WTC11 (cell line): ENCODE results near the gene GJB5. TPM values are rescaled to one million over a fixed set of nuclear protein-coding genes. Genes with fewer than 3 reads are reported as not detected.

ENCODE experiments used
- ATAC-seq: fragments of 200-7000 bp; cut with Tn5 transposase; 2 replicates; pipeline ENCODE4 v1.10.0; 2021; ENCODE audit warnings: mild to moderate bottlenecking, moderate library complexity
- CTCF ChIA-PET: fragments of 300-600 bp; sonication (Branson Sonifier 250); formaldehyde crosslinking; loops from one replicate; lab custom pipeline; 2021; ENCODE audit warnings: antibody characterized with exemption; lab: Charles Lee
- POLR2A ChIA-PET: fragments of 350-600 bp; sonication (Branson Sonifier 250); formaldehyde crosslinking; loops from one replicate; lab custom pipeline; 2021; ENCODE audit warnings: antibody characterized with exemption; lab: Charles Lee
- DNase-seq: peaks from one replicate; pipeline ENCODE4 v3.0.0; 2021; ENCODE audit warnings: low spot score
- H3K27ac Mint-ChIP-seq: 2 replicates; pipeline ENCODE4 v1.8.0; 2021; ENCODE audit warnings: mixed read lengths
- H3K27me3 Mint-ChIP-seq: 2 replicates; pipeline ENCODE4 v1.8.0; 2021; ENCODE audit warnings: low read depth, mild to moderate bottlenecking, moderate library complexity, mixed read lengths
- H3K36me3 Mint-ChIP-seq: 2 replicates; pipeline ENCODE4 v1.8.0; 2021; ENCODE audit warnings: mixed read lengths
- H3K4me1 Mint-ChIP-seq: 2 replicates; pipeline ENCODE4 v1.8.0; 2022; ENCODE audit warnings: mixed read lengths
- H3K4me3 Mint-ChIP-seq: 2 replicates; pipeline ENCODE4 v1.8.0; 2021; ENCODE audit warnings: mild to moderate bottlenecking, moderate library complexity, mixed read lengths
- H3K9me3 Mint-ChIP-seq: 2 replicates; pipeline ENCODE4 v1.8.0; 2021; ENCODE audit warnings: mixed read lengths
- ATF1 ChIP-seq: sonication (generic); formaldehyde crosslinking; IDR thresholded peaks from 2 replicates; pipeline ENCODE4 v1.8.1; 2023; ENCODE audit warnings: mild to moderate bottlenecking, moderate library complexity, missing genetic modification reagents
- HMGA2 ChIP-seq: fragments of 250-450 bp; sonication (Bioruptor Pico); IDR thresholded peaks from 2 replicates; pipeline ENCODE4 v1.4.0; 2021; ENCODE audit warnings: mild to moderate bottlenecking, moderate library complexity
- JUN ChIP-seq: sonication (generic); formaldehyde crosslinking; IDR thresholded peaks from 2 replicates; pipeline ENCODE4 v1.8.0; 2023; ENCODE audit warnings: mild to moderate bottlenecking, missing genetic modification reagents
- MAX ChIP-seq: sonication (generic); formaldehyde crosslinking; IDR thresholded peaks from 2 replicates; pipeline ENCODE4 v1.8.0; 2022; ENCODE audit warnings: mild to moderate bottlenecking, missing genetic modification reagents
- NFE2L1 ChIP-seq: sonication (generic); formaldehyde crosslinking; IDR thresholded peaks from 2 replicates; pipeline ENCODE4 v1.8.1; 2023; ENCODE audit warnings: missing genetic modification reagents
- NR2C2 ChIP-seq: sonication (generic); formaldehyde crosslinking; IDR thresholded peaks from 2 replicates; pipeline ENCODE4 v1.8.0; 2022; ENCODE audit warnings: mild to moderate bottlenecking, missing genetic modification reagents
- OVOL2 ChIP-seq: fragments of 250-450 bp; sonication (Bioruptor Pico); IDR thresholded peaks from 2 replicates; pipeline ENCODE4 v1.9.0; 2021; ENCODE audit warnings: mild to moderate bottlenecking, borderline replicate concordance
- RORB ChIP-seq: fragments of 250-450 bp; sonication (Bioruptor Pico); IDR thresholded peaks from 2 replicates; pipeline ENCODE4 v1.9.0; 2021; ENCODE audit warnings: mild to moderate bottlenecking
- SMAD3 ChIP-seq: sonication (generic); formaldehyde crosslinking; IDR thresholded peaks from 2 replicates; pipeline ENCODE4 v1.8.0; 2022; ENCODE audit warnings: missing genetic modification reagents, mild to moderate bottlenecking, borderline replicate concordance
- TEAD4 ChIP-seq: sonication (generic); formaldehyde crosslinking; IDR thresholded peaks from 2 replicates; pipeline ENCODE4 v1.8.0; 2022; ENCODE audit warnings: mild to moderate bottlenecking, missing genetic modification reagents
- ZNF232 ChIP-seq: sonication (generic); formaldehyde crosslinking; IDR thresholded peaks from 2 replicates; pipeline ENCODE4 v1.8.0; 2022; ENCODE audit warnings: mild to moderate bottlenecking, missing genetic modification reagents
- ZSCAN18 ChIP-seq: fragments of 250-450 bp; sonication (Bioruptor Pico); IDR thresholded peaks from 2 replicates; pipeline ENCODE4 v2.1.2; 2022; ENCODE audit warnings: mild to moderate bottlenecking, moderate library complexity
- total RNA-seq: library from RNA; stranded (reverse); gene quantifications from 3 replicates; pipeline ENCODE4 v1.2.3, GENCODE V29; 2021
- TF ChIP-seq, protein P1 (sequence below): sonication (generic); formaldehyde crosslinking; IDR thresholded peaks from 2 replicates; pipeline ENCODE4 v1.8.0; 2023; ENCODE audit warnings: missing genetic modification reagents
- TF ChIP-seq, protein P2 (sequence below): fragments of 250-450 bp; sonication (Bioruptor Pico); conservative IDR thresholded peaks from 2 replicates; pipeline ENCODE4 v1.9.0; 2021; ENCODE audit warnings: mild to moderate bottlenecking
- TF ChIP-seq, protein P3 (sequence below): sonication (generic); formaldehyde crosslinking; IDR thresholded peaks from 2 replicates; pipeline ENCODE4 v1.8.0; 2022; ENCODE audit warnings: mild to moderate bottlenecking, missing genetic modification reagents
- TF ChIP-seq, protein P4 (sequence below): sonication (generic); formaldehyde crosslinking; IDR thresholded peaks from 2 replicates; pipeline ENCODE4 v1.8.1; 2023; ENCODE audit warnings: mild to moderate bottlenecking, missing genetic modification reagents, borderline replicate concordance
- TF ChIP-seq, protein P5 (sequence below): sonication (generic); formaldehyde crosslinking; IDR thresholded peaks from 2 replicates; pipeline ENCODE4 v1.8.1; 2023; ENCODE audit warnings: mild to moderate bottlenecking, moderate library complexity, missing genetic modification reagents

GJB5 gene
- total RNA-seq, 1 experiment from 2014 or later, result 0.55 TPM

DNA sequence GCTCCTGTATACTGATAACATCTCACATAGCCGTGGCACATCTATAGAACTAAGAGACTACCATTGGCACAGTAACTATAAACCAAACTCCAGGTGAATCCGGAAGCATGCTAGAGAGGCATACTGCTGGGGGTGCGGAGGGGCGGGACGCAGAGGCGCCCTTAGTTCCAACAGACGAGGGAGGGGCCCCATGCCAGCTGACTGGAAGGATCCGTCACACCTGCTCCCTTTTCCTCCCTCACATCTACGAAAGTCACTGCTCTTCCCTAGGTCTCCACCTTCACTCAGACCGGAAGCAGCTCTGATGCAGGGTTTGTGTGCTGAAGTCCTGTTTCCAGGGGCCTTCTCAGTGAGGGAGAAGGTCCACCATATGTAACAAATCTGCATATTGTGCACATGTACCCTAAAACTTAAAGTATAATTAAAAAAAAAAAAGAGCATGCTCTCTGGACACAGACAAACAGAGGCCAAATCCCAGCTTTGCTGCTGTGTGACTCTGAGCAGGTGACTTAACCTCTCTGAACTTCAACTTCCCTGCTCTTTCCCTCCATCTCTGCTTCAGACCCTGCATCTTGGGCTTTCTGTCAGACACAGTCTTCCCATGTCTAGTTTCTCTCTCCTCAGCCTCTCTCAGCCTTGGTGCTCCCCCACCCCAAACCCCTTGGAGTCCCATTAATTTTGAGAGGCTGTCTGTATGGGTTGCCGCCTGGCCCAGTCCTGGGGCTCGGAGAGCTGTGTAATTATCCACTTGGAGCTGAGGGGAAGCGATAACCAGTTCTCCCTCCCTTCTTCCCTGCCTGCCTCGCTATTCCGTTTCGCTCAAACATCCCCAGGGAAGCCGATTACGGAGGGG is 7.8 kb upstream of the GJB5 start:
- POLR2A ChIA-PET, result no interaction called here
- CTCF ChIA-PET, result no interaction called here
- no peaks in the 10 kb centered on the region for H3K36me3 Mint-ChIP-seq
- H3K4me3 Mint-ChIP-seq, result no peak overlapping the region
- ATAC-seq (no peak), DNase-seq (no peak)
- H3K4me1 Mint-ChIP-seq, result peaks cover 15% of the 10 kb centered on the region
- peaks cover 6% of the 10 kb centered on the region for H3K27me3 Mint-ChIP-seq
- no peaks in the 10 kb centered on the region for H3K9me3 Mint-ChIP-seq
- TF ChIP-seq NFE2L1 (no peak), NR2C2 (CRISPR knock-in tag) (no peak), TEAD4 (CRISPR knock-in tag) (no peak)
- TF ChIP-seq, protein P1, sequence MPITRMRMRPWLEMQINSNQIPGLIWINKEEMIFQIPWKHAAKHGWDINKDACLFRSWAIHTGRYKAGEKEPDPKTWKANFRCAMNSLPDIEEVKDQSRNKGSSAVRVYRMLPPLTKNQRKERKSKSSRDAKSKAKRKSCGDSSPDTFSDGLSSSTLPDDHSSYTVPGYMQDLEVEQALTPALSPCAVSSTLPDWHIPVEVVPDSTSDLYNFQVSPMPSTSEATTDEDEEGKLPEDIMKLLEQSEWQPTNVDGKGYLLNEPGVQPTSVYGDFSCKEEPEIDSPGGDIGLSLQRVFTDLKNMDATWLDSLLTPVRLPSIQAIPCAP (CRISPR knock-in tag), result no peak
- H3K27ac Mint-ChIP-seq, result no peak overlapping the region

DNA sequence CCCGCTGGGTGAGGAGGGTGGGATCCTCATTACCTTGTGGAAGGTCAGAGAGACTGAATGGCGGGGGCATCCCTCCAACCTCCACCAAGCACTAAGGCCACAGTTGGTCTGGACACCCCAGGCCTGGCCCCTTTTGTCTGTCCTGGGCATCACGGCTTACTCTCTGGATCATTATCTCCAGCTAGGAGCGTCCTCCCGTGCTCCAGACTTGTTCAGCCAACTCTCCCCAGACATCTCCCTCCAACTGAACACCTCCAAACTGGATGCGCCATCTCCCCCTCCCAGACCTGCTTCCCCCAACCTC is 7.3 kb upstream of the GJB5 start:
- TF ChIP-seq SMAD3 (CRISPR knock-in tag) (no peak), OVOL2 (no peak), ZNF232 (no peak)
- TF ChIP-seq, protein P2, sequence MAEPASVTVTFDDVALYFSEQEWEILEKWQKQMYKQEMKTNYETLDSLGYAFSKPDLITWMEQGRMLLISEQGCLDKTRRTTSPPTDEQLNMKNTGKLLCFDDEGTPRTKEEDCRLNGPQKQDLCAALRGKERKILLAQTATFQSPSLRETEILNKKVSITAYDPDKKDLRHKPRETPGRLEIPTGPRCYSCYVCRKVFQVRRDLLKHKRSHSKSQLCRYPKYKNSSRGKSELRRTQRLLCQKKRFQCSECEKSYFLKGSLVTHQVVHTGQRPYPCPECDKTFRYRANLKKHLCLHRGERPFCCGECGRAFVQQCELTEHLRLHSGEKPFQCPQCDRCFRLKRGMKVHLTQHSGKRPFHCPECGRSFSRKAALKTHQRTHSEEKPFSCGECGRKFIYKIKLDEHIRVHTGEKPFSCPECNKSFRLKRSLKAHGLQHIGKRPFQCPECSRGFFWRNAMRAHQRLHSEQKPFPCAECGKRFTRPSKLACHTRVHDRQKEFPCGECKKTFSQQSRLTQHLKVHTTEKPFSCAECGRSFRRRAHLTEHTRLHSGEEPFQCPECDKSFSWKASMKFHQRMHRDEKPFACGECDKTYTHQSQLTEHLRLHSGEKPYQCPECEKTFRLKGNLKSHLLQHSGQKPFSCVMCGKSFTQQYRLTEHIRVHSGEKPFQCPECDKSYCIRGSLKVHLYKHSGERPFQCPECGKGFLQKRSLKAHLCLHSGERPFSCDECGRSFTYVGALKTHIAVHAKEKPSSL (CRISPR knock-in tag), result no peak
- Mint-ChIP-seq H3K27me3 (peaks cover under 1% of the 10 kb centered on the region), H3K4me3 (no peak overlapping the region), H3K36me3 (no peaks in the 10 kb centered on the region), H3K9me3 (no peaks in the 10 kb centered on the region), H3K4me1 (peaks cover 15% of the 10 kb centered on the region), H3K27ac (no peak overlapping the region)
- ATAC-seq, result no peak
- ChIA-PET POLR2A (no interaction called here), CTCF (no interaction called here)
- no peak for DNase-seq

DNA sequence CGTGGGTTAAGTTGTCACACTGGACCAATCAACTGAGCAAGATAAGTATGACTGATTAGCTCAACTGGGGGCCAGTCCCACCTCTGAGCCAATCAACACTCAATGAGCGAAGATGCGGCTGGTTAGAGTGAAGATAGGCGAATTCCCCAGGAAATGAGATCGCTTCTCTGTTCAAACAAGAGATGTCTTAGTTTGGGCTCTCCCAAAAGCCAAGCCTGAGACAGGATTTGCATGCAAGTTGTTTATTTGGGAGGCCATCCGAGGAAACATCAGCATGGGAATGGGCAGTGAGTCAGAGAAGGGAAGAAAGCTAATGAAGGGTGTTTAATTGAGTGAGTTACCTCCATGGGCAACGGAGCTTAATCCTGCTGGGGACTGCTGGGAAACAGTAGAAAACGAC is 4.9 kb upstream of the GJB5 start:
- CTCF ChIA-PET, result interaction anchor here (1.1 to 2.1 kb wide), 3 partner anchors 9 to 203 kb away, joined by 3 to 8 read pairs (median 5); partner anchors contain the start of gene GJB4

More for the DNA sequence above, 4.9 kb upstream of the GJB5 start:
- Mint-ChIP-seq H3K4me1 (peaks cover 19% of the 10 kb centered on the region), H3K9me3 (no peaks in the 10 kb centered on the region), H3K27me3 (no peaks in the 10 kb centered on the region), H3K4me3 (no peak overlapping the region), H3K36me3 (no peaks in the 10 kb centered on the region), H3K27ac (peak overlapping the region; percentile 61; the same call in 1 of the 2 replicates)
- no peak for DNase-seq
- TF ChIP-seq, protein P3, sequence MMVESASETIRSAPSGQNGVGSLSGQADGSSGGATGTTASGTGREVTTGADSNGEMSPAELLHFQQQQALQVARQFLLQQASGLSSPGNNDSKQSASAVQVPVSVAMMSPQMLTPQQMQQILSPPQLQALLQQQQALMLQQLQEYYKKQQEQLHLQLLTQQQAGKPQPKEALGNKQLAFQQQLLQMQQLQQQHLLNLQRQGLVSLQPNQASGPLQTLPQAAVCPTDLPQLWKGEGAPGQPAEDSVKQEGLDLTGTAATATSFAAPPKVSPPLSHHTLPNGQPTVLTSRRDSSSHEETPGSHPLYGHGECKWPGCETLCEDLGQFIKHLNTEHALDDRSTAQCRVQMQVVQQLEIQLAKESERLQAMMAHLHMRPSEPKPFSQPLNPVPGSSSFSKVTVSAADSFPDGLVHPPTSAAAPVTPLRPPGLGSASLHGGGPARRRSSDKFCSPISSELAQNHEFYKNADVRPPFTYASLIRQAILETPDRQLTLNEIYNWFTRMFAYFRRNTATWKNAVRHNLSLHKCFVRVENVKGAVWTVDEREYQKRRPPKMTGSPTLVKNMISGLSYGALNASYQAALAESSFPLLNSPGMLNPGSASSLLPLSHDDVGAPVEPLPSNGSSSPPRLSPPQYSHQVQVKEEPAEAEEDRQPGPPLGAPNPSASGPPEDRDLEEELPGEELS, result no peak
- TF ChIP-seq, protein P4, sequence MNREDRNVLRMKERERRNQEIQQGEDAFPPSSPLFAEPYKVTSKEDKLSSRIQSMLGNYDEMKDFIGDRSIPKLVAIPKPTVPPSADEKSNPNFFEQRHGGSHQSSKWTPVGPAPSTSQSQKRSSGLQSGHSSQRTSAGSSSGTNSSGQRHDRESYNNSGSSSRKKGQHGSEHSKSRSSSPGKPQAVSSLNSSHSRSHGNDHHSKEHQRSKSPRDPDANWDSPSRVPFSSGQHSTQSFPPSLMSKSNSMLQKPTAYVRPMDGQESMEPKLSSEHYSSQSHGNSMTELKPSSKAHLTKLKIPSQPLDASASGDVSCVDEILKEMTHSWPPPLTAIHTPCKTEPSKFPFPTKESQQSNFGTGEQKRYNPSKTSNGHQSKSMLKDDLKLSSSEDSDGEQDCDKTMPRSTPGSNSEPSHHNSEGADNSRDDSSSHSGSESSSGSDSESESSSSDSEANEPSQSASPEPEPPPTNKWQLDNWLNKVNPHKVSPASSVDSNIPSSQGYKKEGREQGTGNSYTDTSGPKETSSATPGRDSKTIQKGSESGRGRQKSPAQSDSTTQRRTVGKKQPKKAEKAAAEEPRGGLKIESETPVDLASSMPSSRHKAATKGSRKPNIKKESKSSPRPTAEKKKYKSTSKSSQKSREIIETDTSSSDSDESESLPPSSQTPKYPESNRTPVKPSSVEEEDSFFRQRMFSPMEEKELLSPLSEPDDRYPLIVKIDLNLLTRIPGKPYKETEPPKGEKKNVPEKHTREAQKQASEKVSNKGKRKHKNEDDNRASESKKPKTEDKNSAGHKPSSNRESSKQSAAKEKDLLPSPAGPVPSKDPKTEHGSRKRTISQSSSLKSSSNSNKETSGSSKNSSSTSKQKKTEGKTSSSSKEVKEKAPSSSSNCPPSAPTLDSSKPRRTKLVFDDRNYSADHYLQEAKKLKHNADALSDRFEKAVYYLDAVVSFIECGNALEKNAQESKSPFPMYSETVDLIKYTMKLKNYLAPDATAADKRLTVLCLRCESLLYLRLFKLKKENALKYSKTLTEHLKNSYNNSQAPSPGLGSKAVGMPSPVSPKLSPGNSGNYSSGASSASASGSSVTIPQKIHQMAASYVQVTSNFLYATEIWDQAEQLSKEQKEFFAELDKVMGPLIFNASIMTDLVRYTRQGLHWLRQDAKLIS (CRISPR knock-in tag), result no peak
- TF ChIP-seq JUN (CRISPR knock-in tag), result no peak
- no peak for TF ChIP-seq ATF1 (CRISPR knock-in tag)
- no peak for TF ChIP-seq ZSCAN18 (CRISPR knock-in tag)
- TF ChIP-seq MAX (CRISPR knock-in tag), result no peak
- TF ChIP-seq RORB, result no peak
- no peak for TF ChIP-seq HMGA2 (CRISPR knock-in tag)
- TF ChIP-seq, protein P5, sequence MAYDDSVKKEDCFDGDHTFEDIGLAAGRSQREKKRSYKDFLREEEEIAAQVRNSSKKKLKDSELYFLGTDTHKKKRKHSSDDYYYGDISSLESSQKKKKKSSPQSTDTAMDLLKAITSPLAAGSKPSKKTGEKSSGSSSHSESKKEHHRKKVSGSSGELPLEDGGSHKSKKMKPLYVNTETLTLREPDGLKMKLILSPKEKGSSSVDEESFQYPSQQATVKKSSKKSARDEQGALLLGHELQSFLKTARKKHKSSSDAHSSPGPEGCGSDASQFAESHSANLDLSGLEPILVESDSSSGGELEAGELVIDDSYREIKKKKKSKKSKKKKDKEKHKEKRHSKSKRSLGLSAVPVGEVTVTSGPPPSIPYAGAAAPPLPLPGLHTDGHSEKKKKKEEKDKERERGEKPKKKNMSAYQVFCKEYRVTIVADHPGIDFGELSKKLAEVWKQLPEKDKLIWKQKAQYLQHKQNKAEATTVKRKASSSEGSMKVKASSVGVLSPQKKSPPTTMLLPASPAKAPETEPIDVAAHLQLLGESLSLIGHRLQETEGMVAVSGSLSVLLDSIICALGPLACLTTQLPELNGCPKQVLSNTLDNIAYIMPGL, result no peak
- POLR2A ChIA-PET, result no interaction called here
- peak; percentile 50 for ATAC-seq
